Parathyroid adenoma (tissue), 2 donors: Measurements from ENCODE around the gene TRPM5.

Experiments used
- H2AFZ ChIP-seq: fragments of 300-600 bp; sonication (generic); one replicate; pipeline ENCODE4 v1.7.0; 2017; ENCODE audit warnings: antibody characterized with exemption, mild to moderate bottlenecking
- H3K27ac ChIP-seq: fragments of 300-600 bp; sonication (generic); one replicate; pipeline ENCODE4 v1.7.0; 2017
- H3K27me3 ChIP-seq: fragments of 300-600 bp; sonication (generic); one replicate; pipeline ENCODE4 v1.7.0; 2017; ENCODE audit warnings: low read length; ENCODE audit not compliant: control insufficient read depth, insufficient read depth
- H3K36me3 ChIP-seq: fragments of 300-600 bp; sonication (generic); one replicate; pipeline ENCODE4 v1.7.0; 2017; ENCODE audit warnings: low read length; ENCODE audit not compliant: control insufficient read depth, insufficient read depth
- H3K4me1 ChIP-seq: fragments of 300-600 bp; sonication (generic); one replicate; pipeline ENCODE4 v1.7.0; 2017; ENCODE audit warnings: control low read depth
- H3K4me2 ChIP-seq: fragments of 300-600 bp; sonication (generic); one replicate; pipeline ENCODE4 v1.7.0; 2017; ENCODE audit warnings: low read length
- H3K4me3 ChIP-seq: fragments of 300-600 bp; sonication (generic); one replicate; pipeline ENCODE4 v1.7.0; 2017; ENCODE audit warnings: low read depth, low read length
- H3K79me2 ChIP-seq: fragments of 300-600 bp; sonication (generic); one replicate; pipeline ENCODE4 v1.7.0; 2017; ENCODE audit warnings: control low read depth
- H3K9ac ChIP-seq: fragments of 300-600 bp; sonication (generic); one replicate; pipeline ENCODE4 v1.7.0; 2017; ENCODE audit warnings: mild to moderate bottlenecking
- H3K9me3 ChIP-seq: fragments of 300-600 bp; sonication (generic); one replicate; pipeline ENCODE4 v1.7.0; 2017; ENCODE audit warnings: low read length; ENCODE audit not compliant: control insufficient read depth
- CTCF ChIP-seq: fragments of 300-600 bp; sonication (generic); IDR thresholded peaks from one replicate; pipeline ENCODE4 v1.7.0; 2017; ENCODE audit warnings: antibody characterized with exemption, mild to moderate bottlenecking
- donor health status: primary hyperparathyroidism.

TRPM5 gene

GRCh38 chr11:2432171-2432621, 12.1 kb downstream of the TRPM5 start:
- Histone ChIP-seq H3K27me3 (no peaks in the 10 kb centered on the region), H3K4me2 (no peak overlapping the region), H3K9me3 (no peaks in the 10 kb centered on the region), H3K9ac (no peak overlapping the region), H3K79me2 (no peaks in the 10 kb centered on the region), H3K36me3 (no peaks in the 10 kb centered on the region), H3K4me3 (no peak overlapping the region), H2AFZ (peak overlapping the region; percentile 70), H3K27ac (no peak overlapping the region), H3K4me1 (no peaks in the 10 kb centered on the region)
- no peak for TF ChIP-seq CTCF

- Histone ChIP-seq H3K36me3 (no peaks in the 10 kb centered on the region), H3K9ac (no peak overlapping the region), H3K9me3 (no peaks in the 10 kb centered on the region), H3K27ac (no peak overlapping the region), H3K4me1 (no peaks in the 10 kb centered on the region), H2AFZ (no peak overlapping the region), H3K4me2 (no peak overlapping the region), H3K79me2 (no peaks in the 10 kb centered on the region), H3K27me3 (no peaks in the 10 kb centered on the region), H3K4me3 (no peak overlapping the region)
- no peak for TF ChIP-seq CTCF
Observed at GRCh38 chr11:2431395-2431794, 12.9 kb downstream of the TRPM5 start.

- no peaks in the 10 kb centered on the region for H3K79me2 ChIP-seq
- peak; percentile 87 for TF ChIP-seq CTCF
Observed at GRCh38 chr11:2428322-2428795, 16.0 kb downstream of the TRPM5 start.

GRCh38 chr11:2427721-2428321, 16.5 kb downstream of the TRPM5 start:
- H3K36me3 ChIP-seq, result no peaks in the 10 kb centered on the region
- H2AFZ ChIP-seq, result no peak overlapping the region
- no peaks in the 10 kb centered on the region for H3K79me2 ChIP-seq
- H3K9me3 ChIP-seq, result no peaks in the 10 kb centered on the region
- no peak for TF ChIP-seq CTCF
- no peak overlapping the region for H3K9ac ChIP-seq
- H3K4me1 ChIP-seq, result no peaks in the 10 kb centered on the region
- no peaks in the 10 kb centered on the region for H3K27me3 ChIP-seq
- H3K27ac ChIP-seq, result no peak overlapping the region
- no peak overlapping the region for H3K4me2 ChIP-seq
- no peak overlapping the region for H3K4me3 ChIP-seq

More at GRCh38 chr11:2428322-2428795, 16.0 kb downstream of the TRPM5 start:
- Histone ChIP-seq H3K27me3 (no peaks in the 10 kb centered on the region), H3K4me1 (no peaks in the 10 kb centered on the region), H3K9me3 (no peaks in the 10 kb centered on the region), H2AFZ (no peak overlapping the region), H3K4me2 (no peak overlapping the region), H3K4me3 (no peak overlapping the region), H3K36me3 (no peaks in the 10 kb centered on the region), H3K9ac (no peak overlapping the region), H3K27ac (no peak overlapping the region)
